K562 treated with DMSO at 1 percent for 24 hours (cell line): Measurements from ENCODE around the gene TSPYL4. TPM values are rescaled to one million over a fixed set of nuclear protein-coding genes. Genes with fewer than 3 reads are reported as not detected.

ENCODE experiments used
- total RNA-seq: library from RNA; unstranded; fragments of 300-600 nt; gene quantifications from 2 replicates; pipeline ENCODE4 v1.2.3, GENCODE V29; 2022; ENCODE audit warnings: low read depth; ENCODE audit not compliant: insufficient read depth

Gene TSPYL4
- 7.2 and 8.7 TPM in 2 replicates for total RNA-seq

GRCh38 chr6:116253505-116254296 lies at the start of gene TSPYL4:
Gene TSPYL4, minus strand, starts transcription at chr6:116254075. Its CDS starts 67 bp downstream, at chr6:116254008.

GRCh38 chr6:116279232-116280160 lies 25.6 kb upstream of the TSPYL4 start, which contains the start of gene TSPYL1:
Gene TSPYL1, minus strand, starts transcription at chr6:116279930. Its CDS starts 100 bp downstream, at chr6:116279830.

Other genes starting within 250 kb of the TSPYL4 start
- 0.29 and 0.36 TPM in 2 replicates for gene FRK, start 193.2 kb downstream of the TSPYL4 start, total RNA-seq
- 21.4 and 32.5 TPM in 2 replicates for gene NT5DC1, start 153.2 kb downstream of the TSPYL4 start, total RNA-seq
- not detected in 2 replicates for gene COL10A1, start 127.9 kb downstream of the TSPYL4 start, total RNA-seq
- gene TSPYL1, start 25.9 kb upstream of the TSPYL4 start, total RNA-seq: 42.8 and 45.2 TPM in 2 replicates
- gene DSE, start 116.9 kb upstream of the TSPYL4 start, total RNA-seq: 1.3 and 2.0 TPM in 2 replicates
- gene CALHM6, start 207.3 kb upstream of the TSPYL4 start, total RNA-seq: 0.29 TPM in 1 of 2 replicates, not detected in the other